HepG2 (cell line): ENCODE results near the gene HECTD3. TPM values are rescaled to one million over a fixed set of nuclear protein-coding genes. Genes with fewer than 3 reads are reported as not detected.

Experiments used
- ARID2 ChIP-seq: sonication (generic); formaldehyde crosslinking; IDR thresholded peaks from 2 replicates; pipeline ENCODE4 v1.8.1; 2022; ENCODE audit warnings: mild to moderate bottlenecking, missing genetic modification reagents, borderline replicate concordance
- HNRNPLL ChIP-seq: fragments of 200-400 bp; formaldehyde crosslinking; IDR thresholded peaks from 2 replicates; pipeline ENCODE4 v1.6.1; 2017; ENCODE audit warnings: mild to moderate bottlenecking, low read depth, low read length; ENCODE audit not compliant: poor library complexity, severe bottlenecking
- ISL2 ChIP-seq: sonication (generic); formaldehyde crosslinking; IDR thresholded peaks from 2 replicates; pipeline ENCODE4 v1.5.0; 2020; ENCODE audit warnings: missing genetic modification reagents
- MAZ ChIP-seq, 2 experiments: sonication (generic) in 1 of 2; formaldehyde crosslinking in 1 of 2; IDR thresholded peaks; 2 replicates each; pipeline versions ENCODE4 v1.5.0 to v1.6.1; 2012 to 2020; ENCODE audit warnings: low read depth in 2 of 2, mild to moderate bottlenecking in 2 of 2, borderline replicate concordance in 1 of 2, improper control_type of control experiment in 1 of 2, low read length in 1 of 2, missing genetic modification reagents in 1 of 2, moderate library complexity in 1 of 2
- MEIS2 ChIP-seq: sonication (generic); formaldehyde crosslinking; IDR thresholded peaks from 2 replicates; pipeline ENCODE4 v1.9.0; 2021; ENCODE audit warnings: mild to moderate bottlenecking, missing genetic modification reagents
- NFYC ChIP-seq: IDR thresholded peaks from 2 replicates; pipeline ENCODE4 v1.6.1; 2016; ENCODE audit warnings: missing genetic modification reagents, missing compliant biosample characterization
- RBM22 ChIP-seq: fragments of 200-400 bp; formaldehyde crosslinking; optimal IDR thresholded peaks from 2 replicates; pipeline ENCODE3; 2017; ENCODE audit warnings: mild to moderate bottlenecking, low read length, moderate library complexity
- RELA ChIP-seq: sonication (generic); formaldehyde crosslinking; IDR thresholded peaks from 2 replicates; pipeline ENCODE4 v1.4.0; 2020; ENCODE audit warnings: missing genetic modification reagents
- SMAD1 ChIP-seq: sonication (generic); formaldehyde crosslinking; IDR thresholded peaks from 2 replicates; pipeline ENCODE4 v1.4.0; 2020; ENCODE audit warnings: missing genetic modification reagents, low read depth, mild to moderate bottlenecking, borderline replicate concordance
- SOX13 ChIP-seq, 3 experiments: fragments of 450-650 bp in 1 of 3; sonication (generic) in 1 of 3; formaldehyde crosslinking in 1 of 3; IDR thresholded peaks in 2 of 3; conservative IDR thresholded peaks in 1 of 3; 2 replicates each; pipeline versions ENCODE4 v1.5.0 to v1.6.1; 2016 to 2020; ENCODE audit warnings: antibody characterized with exemption in 1 of 3, mild to moderate bottlenecking in 1 of 3, missing compliant biosample characterization in 1 of 3, missing genetic modification reagents in 1 of 3, moderate library complexity in 1 of 3
- SRF ChIP-seq: IDR thresholded peaks from 2 replicates; pipeline ENCODE4 v1.6.1; 2011; ENCODE audit warnings: mild to moderate bottlenecking, low read depth, low read length, moderate library complexity
- ZMAT3 ChIP-seq: sonication (generic); formaldehyde crosslinking; conservative IDR thresholded peaks from 2 replicates; pipeline ENCODE4 v1.7.0; 2021; ENCODE audit warnings: missing genetic modification reagents
- ZNF124 ChIP-seq: sonication (generic); formaldehyde crosslinking; IDR thresholded peaks from 2 replicates; pipeline ENCODE4 v1.4.0; 2020; ENCODE audit warnings: missing genetic modification reagents
- ZNF282 ChIP-seq: fragments of 450-650 bp; IDR thresholded peaks from 2 replicates; pipeline ENCODE4 v1.6.1; 2018; ENCODE audit not compliant: partially characterized antibody
- ZNF343 ChIP-seq: sonication (generic); formaldehyde crosslinking; IDR thresholded peaks from 2 replicates; pipeline ENCODE4 v1.4.0; 2020; ENCODE audit warnings: mild to moderate bottlenecking, missing genetic modification reagents
- ZNF484 ChIP-seq: sonication (generic); formaldehyde crosslinking; IDR thresholded peaks from 2 replicates; pipeline ENCODE4 v1.5.1; 2020; ENCODE audit warnings: mild to moderate bottlenecking, low read depth, missing genetic modification reagents, borderline replicate concordance
- ZNF605 ChIP-seq: sonication (generic); formaldehyde crosslinking; IDR thresholded peaks from 2 replicates; pipeline ENCODE4 v1.8.0; 2022; ENCODE audit warnings: mild to moderate bottlenecking, missing genetic modification reagents
- polyA plus RNA-seq, 8 experiments: library from polyadenylated mRNA; depleted of rRNA in 3 of 8; stranded (reverse) in 7 of 8; unstranded in 1 of 8; fragments of >200 nt; fragmentation: Illumina TruSeq in 4 of 8; extraction: Trizol in 4 of 8; gene quantifications; 2 replicates each; pipeline versions ENCODE4 v1.2.1 to v1.2.3, GENCODE V29; 2011 to 2016; ENCODE audit warnings: low read depth in 4 of 8, missing spikeins in 1 of 8, mixed read lengths in 1 of 8; ENCODE audit not compliant: insufficient read depth in 1 of 8
- total RNA-seq, 5 experiments: library from RNA; depleted of rRNA; stranded (reverse); fragments of >200 nt; fragmentation: Illumina TruSeq; extraction: Trizol; gene quantifications; 2 replicates each; pipeline ENCODE4 v1.2.3, GENCODE V29; 2016; ENCODE audit warnings: low read depth in 1 of 5
- TF ChIP-seq, protein P1 (sequence below): sonication (generic); formaldehyde crosslinking; IDR thresholded peaks from 2 replicates; pipeline ENCODE4 v1.4.0; 2020; ENCODE audit warnings: mild to moderate bottlenecking, missing genetic modification reagents
- TF ChIP-seq, protein P2 (sequence below): sonication (generic); formaldehyde crosslinking; IDR thresholded peaks from 2 replicates; pipeline ENCODE4 v1.5.0; 2020; ENCODE audit warnings: missing genetic modification reagents
- TF ChIP-seq, protein P3 (sequence below): sonication (generic); formaldehyde crosslinking; IDR thresholded peaks from 2 replicates; pipeline ENCODE4 v1.9.0; 2022; ENCODE audit warnings: low read depth, missing genetic modification reagents
- TF ChIP-seq, protein P4 (sequence below): sonication (generic); formaldehyde crosslinking; IDR thresholded peaks from 2 replicates; pipeline ENCODE4 v1.4.0; 2020; ENCODE audit warnings: mild to moderate bottlenecking, missing genetic modification reagents, borderline replicate concordance

HECTD3 gene
- total and polyA plus RNA-seq, 2 of the 13 experiments (the other 11 are each of a cell fraction or from before 2014, with no cell fraction given): 18.6 to 24.5 TPM

DNA sequence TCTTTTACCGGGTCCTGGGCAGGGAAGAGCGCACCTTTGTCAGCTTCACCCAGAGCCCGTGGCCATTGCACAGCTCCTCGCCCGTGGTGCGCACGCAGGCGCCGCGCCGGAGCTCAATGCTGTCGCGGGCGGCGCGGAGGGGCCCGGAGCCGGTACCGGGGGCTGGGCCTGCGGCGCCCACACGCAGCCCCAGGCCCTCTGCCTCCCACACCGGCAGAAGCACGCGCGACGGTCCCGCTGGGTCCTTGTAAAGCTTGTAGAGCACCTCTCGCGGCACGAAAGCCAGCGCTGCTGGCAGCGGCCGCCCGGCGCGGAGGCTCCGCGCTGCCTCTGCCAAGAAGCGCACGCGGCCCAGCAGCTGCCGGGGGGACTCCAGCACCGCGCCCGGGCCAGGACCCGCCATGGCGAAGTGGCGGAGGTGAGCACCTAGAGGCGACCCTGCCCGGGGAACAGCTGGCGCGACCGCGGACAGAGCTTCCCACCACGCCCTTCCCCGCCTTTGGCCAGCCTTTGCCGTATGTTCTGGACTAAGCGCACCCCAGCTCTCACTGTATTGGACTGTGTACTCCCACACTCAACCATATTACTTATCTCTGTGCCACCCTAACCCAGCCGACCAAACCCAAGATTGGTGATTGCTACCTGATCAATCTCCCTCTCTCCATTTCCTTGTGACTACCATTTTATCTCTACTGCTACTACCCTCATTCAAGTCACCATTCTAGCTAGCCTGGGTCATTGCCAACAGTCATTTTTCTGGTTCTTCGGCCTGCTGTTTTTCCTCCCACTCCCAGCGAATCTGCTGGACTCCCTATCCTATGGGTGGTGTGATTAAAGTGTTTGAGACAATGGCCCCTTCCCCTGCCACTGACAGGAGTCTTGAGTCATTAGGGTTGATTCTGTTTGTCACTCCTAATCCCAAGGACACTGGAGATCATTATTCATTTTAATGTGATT is at the start of gene HECTD3 (continued):
- TF ChIP-seq, protein P1, sequence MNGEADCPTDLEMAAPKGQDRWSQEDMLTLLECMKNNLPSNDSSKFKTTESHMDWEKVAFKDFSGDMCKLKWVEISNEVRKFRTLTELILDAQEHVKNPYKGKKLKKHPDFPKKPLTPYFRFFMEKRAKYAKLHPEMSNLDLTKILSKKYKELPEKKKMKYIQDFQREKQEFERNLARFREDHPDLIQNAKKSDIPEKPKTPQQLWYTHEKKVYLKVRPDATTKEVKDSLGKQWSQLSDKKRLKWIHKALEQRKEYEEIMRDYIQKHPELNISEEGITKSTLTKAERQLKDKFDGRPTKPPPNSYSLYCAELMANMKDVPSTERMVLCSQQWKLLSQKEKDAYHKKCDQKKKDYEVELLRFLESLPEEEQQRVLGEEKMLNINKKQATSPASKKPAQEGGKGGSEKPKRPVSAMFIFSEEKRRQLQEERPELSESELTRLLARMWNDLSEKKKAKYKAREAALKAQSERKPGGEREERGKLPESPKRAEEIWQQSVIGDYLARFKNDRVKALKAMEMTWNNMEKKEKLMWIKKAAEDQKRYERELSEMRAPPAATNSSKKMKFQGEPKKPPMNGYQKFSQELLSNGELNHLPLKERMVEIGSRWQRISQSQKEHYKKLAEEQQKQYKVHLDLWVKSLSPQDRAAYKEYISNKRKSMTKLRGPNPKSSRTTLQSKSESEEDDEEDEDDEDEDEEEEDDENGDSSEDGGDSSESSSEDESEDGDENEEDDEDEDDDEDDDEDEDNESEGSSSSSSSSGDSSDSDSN: no peak; the same call in 1 of the 2 replicates
- TF ChIP-seq ZNF124 (CRISPR knock-in tag): no peak
- TF ChIP-seq NFYC (CRISPR knock-in tag): no peak
- peak; percentile 41 for TF ChIP-seq HNRNPLL
- TF ChIP-seq SMAD1 (CRISPR knock-in tag): no peak
- TF ChIP-seq SRF: peak; percentile 36; the same call in 1 of the 2 replicates
- TF ChIP-seq, protein P2, sequence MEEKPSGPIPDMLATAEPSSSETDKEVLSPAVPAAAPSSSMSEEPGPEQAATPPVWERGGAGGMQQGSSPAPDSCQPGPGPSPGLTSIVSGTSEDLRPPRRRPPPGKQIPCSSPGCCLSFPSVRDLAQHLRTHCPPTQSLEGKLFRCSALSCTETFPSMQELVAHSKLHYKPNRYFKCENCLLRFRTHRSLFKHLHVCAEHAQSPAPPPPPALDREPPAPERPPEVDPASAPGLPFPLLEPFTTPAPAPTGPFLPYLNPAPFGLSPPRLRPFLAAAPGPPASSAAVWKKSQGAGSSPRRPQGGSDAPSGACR (CRISPR knock-in tag): peak; percentile 53
- no peak for TF ChIP-seq ARID2 (CRISPR knock-in tag)
- TF ChIP-seq, protein P3, sequence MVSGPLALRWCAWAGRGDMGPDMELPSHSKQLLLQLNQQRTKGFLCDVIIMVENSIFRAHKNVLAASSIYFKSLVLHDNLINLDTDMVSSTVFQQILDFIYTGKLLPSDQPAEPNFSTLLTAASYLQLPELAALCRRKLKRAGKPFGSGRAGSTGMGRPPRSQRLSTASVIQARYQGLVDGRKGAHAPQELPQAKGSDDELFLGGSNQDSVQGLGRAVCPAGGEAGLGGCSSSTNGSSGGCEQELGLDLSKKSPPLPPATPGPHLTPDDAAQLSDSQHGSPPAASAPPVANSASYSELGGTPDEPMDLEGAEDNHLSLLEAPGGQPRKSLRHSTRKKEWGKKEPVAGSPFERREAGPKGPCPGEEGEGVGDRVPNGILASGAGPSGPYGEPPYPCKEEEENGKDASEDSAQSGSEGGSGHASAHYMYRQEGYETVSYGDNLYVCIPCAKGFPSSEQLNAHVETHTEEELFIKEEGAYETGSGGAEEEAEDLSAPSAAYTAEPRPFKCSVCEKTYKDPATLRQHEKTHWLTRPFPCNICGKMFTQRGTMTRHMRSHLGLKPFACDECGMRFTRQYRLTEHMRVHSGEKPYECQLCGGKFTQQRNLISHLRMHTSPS (CRISPR knock-in tag): no peak
- TF ChIP-seq ZNF282: no peak
- TF ChIP-seq ZNF605: no peak
- TF ChIP-seq ZNF343 (CRISPR knock-in tag): 0 out of 2 replicates have a peak, but pooled peaks have one; percentile 43
- TF ChIP-seq, protein P4, sequence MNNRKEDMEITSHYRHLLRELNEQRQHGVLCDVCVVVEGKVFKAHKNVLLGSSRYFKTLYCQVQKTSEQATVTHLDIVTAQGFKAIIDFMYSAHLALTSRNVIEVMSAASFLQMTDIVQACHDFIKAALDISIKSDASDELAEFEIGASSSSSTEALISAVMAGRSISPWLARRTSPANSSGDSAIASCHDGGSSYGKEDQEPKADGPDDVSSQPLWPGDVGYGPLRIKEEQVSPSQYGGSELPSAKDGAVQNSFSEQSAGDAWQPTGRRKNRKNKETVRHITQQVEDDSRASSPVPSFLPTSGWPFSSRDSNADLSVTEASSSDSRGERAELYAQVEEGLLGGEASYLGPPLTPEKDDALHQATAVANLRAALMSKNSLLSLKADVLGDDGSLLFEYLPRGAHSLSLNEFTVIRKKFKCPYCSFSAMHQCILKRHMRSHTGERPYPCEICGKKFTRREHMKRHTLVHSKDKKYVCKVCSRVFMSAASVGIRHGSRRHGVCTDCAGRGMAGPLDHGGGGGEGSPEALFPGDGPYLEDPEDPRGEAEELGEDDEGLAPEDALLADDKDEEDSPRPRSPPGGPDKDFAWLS (CRISPR knock-in tag): no peak
- no peak for TF ChIP-seq ZNF484 (CRISPR knock-in tag)
- peak; percentile 46 for TF ChIP-seq RBM22
- TF ChIP-seq ZMAT3 (CRISPR knock-in tag): no peak
- TF ChIP-seq SOX13 (IDR thresholded peaks at IDR 0.05): no peak
- 0 out of 4 replicates have a peak, but pooled peaks of 1 of the 2 experiments have one; percentile 15 for TF ChIP-seq SOX13 (CRISPR knock-in tag; conservative IDR thresholded peaks at IDR 0.05 in 1 of 2, IDR thresholded peaks at IDR 0.05 in 1 of 2)
- no peak for TF ChIP-seq MEIS2 (CRISPR knock-in tag)
- no peak for TF ChIP-seq RELA (CRISPR knock-in tag)
- 0 out of 2 replicates have a peak, but pooled peaks have one; percentile 35 for TF ChIP-seq ISL2 (CRISPR knock-in tag)
- TF ChIP-seq MAZ (IDR thresholded peaks at IDR 0.05; ENCODE audit: borderline replicate concordance, low read depth, low read length): 0 out of 2 replicates have a peak, but pooled peaks have one; percentile 11
- peak; percentile 61; the same call in 1 of the 2 replicates for TF ChIP-seq MAZ (CRISPR knock-in tag; IDR thresholded peaks at IDR 0.05; ENCODE audit: low read depth)
